Cortex of kidney (tissue), 1 donor: ENCODE measurements around the gene MANSC1.
"Not testable (repeated sequence)": the region's sequence is repeated elsewhere in the genome, so short reads cannot be mapped to it uniquely, and the experiment has no call there.

Source experiments
- DNase-seq: peaks from one replicate; lab custom pipeline; 2025; lab: John Stamatoyannopoulos, UW

Gene MANSC1

DNA sequence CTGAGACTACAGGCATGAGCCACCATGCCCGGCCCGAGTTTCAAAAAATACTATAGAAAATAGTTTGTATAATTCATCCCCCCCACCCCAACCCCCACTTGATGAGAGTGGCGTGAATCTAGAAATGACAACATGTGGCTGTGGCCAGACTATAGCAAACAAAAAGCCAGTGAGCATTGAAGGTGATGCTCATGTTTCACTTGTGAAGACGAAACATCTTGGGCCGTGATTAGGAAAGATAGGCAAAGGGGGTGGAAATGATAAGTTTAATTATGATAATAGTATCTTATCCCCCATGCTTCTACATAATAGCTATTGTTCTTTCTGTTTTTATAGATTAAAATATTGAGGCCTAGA lies 15.4 kb upstream of the MANSC1 start:
- no peak for DNase-seq

DNA sequence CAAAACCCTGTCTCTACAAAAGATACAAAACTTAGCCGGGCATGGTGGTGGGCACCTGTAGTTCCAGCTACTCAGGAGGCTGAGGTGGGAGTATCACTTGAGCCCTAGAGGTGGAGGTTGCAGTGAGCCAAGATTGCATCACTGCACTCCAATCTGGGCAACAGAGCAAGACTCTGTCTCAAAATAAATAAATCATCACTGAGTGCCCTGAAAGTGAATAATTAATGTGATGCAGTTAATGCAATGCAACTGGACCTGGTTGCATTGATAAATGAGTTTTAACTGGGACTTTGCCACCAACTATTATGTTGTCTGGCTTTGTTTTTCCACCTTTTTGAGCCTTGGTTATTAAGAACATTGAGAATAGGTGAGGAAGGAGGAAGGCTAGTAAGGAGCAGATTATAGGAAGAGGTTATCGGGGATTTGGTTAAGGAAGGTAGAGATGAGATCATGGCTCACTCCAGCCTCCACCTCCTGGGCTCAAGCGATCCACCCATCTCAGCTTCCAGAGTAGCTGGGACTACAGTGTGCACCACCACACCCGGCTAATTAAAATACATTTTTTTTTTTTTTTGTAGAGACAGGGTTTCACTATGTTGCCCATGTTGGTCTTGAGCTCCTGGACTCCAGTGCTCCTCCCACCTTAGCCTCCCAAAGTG lies 14.9 kb upstream of the MANSC1 start:
- no peak for DNase-seq

DNA sequence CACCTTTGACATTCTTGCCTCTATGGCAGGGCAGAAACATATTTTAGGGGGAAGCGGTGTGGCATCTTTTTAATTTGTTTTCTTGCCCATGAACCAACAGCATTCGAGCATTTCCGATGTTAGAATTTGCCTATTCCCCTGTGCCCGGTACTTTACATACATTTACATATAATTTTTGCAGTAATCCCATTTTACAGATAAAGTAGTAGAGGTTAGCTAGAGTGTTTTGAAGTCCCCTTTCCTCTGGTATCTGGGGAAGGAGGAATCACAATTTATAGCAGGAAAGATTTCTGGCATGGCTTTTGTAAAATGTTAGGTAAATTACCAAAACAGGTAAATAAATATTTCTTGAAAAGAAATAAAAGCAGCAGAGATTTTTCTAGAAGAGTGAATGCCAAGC lies 8.5 kb upstream of the MANSC1 start:
- DNase-seq = no peak

DNA sequence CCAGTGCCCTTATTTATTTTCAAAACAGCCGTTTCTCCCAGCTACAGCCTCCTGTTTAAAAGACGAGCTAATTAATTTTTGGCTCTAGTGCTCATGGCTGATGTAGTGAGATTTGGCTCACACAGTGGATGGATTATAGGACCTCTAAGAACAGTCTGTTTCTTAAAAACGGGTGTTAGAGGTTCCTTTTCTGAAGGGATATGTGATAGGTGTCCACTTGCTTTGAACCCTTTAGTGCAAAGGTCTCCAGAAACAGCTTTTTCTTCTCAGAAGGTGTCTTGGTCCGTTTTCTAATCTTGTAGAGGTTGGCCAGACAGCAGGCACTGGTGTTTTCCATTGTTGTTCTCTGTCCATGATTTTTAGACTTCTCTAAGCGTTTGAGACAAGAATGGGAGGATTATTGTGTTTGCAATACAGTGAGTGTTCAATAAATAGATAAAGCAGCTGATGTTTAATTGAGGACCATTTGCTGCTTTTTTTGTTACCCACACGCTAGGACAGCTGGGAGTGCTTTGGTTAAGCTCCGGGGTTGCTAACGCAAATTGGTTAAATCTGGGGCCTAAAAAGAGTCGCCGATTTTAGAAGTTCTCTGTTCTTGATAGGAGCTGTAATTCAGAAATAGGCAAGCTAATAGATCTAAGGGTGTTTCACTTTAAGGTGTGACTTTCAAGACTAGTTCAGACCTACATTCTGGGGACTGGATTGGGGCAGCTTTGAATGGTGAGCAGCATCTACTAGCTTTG lies 7.8 kb upstream of the MANSC1 start:
- no peak for DNase-seq

DNA sequence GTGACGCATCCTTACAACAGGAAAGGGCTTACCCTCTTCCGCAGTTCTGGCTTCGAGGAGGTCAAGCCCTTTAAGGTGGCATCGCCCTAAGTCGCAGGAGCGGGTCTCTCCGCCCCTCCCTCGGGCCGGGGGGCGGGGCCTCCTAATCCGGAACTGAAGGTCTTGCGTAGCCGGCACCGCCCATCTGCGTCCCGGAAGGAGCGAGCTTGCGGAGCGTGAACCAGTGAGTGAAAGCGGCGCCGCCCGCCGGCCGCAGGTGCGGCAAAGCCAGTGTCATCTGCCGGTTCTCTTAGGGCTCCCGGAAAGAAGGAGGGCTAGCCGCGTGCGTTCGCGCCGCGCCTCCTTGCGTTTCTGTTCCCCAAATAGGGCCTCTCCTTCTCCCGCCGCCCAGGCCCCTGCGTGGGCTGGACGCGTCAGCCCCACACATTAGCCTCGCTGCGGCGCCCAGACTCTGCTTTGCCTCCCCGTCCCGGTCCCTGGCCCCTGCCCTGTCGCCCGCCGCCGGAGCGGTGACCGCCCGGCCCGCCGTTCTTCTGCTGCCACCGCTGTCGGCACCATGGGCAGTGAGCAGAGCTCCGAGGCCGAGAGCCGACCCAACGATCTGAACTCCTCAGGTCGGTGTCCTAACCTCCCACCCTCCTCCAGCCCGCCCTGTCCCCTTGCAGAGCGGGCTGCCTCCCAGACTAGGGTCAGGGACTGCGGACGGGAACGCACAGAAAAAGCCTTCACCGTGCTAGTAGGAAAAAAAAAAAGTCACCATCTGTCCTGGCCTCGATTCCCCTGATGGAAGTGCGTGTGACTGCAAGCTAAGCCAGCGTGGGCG lies 7.1 kb upstream of the MANSC1 start, which contains the start of gene BORCS5:
Gene BORCS5 (plus strand): TSS at position 183 of the 823 bp plus-strand sequence. CDS start 374 bp downstream, at position 557.
- peak; percentile 66 for DNase-seq

DNA sequence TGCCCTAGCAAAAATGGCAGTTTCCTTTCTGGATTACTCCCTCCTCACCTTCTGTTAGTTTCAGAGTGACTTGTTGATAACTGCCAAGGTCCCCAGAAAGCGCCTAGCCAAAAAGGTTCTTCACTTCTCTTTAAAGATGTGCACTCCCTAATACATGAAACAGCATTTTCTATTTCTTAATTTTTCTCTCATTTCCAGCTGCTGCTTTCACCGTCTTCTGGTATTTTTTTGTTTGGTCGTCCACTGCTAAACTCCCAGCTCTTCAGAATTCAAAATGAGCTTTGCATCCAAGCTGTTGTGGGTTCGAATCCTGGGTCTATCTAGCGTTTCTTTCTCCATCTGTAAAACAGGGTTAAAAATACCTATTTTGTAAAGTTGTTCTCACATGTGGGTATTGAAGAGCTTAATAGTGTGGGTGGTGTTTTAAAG lies 6.4 kb upstream of the MANSC1 start:
- no peak for DNase-seq

DNA sequence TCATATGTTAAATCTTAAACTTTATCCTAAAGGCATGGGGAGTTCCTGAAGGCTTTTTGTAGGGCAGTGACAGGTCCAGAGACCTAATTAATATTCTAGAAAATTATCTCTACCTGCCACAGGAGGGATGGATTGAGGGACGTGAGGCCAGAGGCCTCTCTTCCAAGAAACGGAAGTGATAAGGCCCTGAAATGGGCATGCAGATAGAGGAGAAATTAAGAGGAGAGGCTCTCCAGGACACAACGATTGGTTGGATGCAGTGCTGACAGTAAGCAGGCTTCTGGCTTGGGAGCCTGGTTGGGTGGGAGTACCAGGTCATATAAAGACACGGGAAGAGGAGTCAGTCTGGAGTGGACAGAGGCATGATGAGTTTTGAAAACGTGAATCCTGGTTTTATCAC lies 3.8 kb upstream of the MANSC1 start:
- no peak for DNase-seq

DNA sequence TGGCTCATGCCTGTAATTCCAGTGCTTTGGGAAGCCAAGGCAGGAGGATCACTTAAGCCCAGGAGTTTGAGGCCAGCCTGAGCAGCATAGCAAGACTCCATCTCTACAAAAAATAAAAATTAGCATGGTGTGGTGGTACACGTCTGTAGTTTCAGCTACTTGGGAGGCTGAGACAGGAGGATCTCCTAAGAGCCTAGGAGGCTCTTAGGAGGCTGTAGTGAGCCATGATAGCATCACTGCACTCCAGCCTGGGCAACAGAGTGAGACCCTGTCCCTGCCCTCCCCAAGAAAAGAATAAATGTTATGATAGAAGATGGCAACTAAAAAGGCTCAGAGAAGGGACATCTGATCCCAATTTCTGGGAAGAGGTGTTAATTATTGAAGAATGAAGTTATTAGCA lies 3.2 kb upstream of the MANSC1 start:
- DNase-seq = no peak

DNA sequence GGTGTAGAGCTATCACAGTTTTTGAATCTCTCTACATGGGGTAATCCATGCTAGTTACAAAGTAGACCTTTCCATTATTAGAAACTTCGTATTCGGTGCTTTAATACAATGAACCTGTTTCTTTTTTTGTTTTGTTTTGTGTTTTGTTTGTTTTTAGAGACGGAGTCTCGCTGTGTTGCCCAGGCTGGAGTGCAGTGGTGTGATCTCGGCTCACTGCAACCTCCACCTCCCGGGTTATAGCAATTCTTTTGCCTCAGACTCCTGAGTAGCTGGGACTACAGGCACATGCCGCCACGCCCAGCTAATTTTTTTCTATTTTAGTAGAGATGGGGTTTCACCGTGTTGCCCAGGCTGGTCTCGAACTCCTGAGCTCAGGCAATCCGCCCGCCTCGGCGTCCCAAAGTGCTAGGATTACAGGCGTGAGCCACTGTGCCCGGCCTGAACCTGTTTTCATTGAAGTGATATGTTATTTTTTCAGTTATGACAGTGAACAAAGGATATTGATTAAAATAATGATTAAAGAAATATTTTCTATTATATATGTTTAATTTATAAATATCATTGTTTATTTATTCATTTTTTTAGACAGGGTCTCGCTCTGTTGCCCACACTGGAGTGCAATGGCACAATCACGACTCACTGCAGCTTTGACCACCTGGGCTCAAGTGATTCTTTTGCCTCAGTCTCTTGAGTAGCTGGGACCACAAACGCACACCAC lies 1.6 kb upstream of the MANSC1 start:
- not testable (repeated sequence) for DNase-seq

DNA sequence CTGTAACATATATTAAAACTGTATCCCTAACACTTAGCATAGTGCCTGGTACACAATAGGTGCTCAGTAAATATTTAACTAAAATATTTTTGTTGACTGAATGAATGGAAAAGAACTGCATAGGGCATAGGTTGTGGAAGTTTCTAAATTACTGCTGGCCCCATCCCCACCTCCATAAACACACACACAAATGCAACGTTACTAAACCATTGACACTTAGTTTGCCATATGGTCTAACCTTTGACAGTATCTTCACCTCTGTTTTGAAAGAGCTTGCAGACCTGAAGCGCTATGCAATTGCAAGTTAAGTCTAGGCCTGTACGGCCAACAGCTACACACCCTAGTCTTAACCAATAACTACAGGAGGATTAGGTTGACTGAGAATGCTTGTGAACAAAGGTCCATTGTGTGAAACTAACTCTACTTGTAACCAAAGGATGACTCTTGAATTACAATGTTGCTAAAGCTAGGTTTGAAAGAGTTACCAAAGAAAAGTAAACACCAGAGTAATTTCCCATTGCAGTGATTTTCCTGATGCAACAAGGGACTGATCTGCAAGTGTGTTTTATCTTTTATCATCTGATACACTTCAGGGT lies 924 bp upstream of the MANSC1 start:
- DNase-seq = no peak

DNA sequence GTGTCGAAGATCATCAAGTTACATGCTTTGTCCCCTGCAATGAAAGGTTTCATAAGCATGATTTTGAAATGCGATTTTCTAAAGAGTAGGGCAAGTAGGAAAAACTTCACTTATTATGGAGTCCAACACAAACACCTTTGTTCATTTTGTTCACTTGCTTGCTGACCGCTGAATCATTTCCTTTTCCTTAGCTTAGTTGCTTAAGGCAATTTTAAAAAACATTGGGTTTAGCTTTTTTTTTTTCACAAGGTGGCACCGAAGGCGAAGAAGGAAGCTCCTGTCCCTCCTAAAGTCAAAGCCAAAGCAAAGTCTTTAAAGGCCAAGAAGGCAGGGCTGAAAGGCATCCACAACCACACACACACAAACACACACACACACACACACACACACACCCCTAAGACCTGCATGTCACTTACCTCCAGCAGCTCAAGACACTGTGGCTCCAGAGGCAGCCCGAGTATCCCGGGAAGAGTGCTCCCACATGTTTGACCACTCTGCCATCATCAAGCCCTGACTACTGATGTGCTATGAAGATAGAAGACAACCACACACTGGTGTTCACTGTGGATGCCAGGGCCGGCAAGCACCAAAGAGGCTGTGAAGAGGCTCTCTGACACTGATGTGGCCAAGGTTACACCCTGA lies 11.4 kb downstream of the MANSC1 start:
- no peak for DNase-seq

DNA sequence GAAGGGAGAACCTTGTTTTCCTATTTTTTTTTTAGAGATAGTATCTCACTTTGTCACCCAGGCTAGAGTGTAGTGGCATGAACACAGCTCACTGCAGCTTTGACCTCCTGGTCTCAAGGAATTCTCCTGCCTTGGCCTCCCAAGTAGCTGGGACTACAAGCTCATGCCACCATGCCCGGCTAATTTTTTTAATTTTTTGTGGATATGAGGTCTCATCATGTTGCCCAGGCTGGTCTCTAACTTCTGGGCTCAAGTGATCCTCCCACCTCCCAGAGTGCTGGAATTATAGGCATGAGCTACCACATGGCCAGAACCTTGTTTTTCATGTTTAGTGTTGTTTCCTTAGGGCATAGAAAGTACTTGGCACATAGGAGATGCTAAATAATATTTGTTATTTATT lies 13.5 kb downstream of the MANSC1 start:
- no peak for DNase-seq

DNA sequence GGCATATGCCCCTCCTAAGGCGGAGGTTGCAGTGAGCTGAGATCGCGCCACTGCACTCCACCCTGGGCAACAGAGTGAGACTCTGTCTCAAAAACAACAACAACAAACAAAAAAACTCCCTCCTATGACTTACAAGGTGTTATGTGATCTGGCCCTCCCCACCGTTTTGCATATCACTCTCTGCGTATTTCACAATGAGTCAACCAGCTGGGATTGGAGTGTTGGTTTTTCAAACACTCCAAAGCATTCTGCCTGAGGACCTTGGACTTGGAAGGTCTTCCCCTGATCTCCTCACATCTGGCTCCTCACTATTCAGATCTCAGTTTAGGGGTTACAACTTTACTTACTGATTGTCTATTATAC lies 14.0 kb downstream of the MANSC1 start:
- no peak for DNase-seq

DNA sequence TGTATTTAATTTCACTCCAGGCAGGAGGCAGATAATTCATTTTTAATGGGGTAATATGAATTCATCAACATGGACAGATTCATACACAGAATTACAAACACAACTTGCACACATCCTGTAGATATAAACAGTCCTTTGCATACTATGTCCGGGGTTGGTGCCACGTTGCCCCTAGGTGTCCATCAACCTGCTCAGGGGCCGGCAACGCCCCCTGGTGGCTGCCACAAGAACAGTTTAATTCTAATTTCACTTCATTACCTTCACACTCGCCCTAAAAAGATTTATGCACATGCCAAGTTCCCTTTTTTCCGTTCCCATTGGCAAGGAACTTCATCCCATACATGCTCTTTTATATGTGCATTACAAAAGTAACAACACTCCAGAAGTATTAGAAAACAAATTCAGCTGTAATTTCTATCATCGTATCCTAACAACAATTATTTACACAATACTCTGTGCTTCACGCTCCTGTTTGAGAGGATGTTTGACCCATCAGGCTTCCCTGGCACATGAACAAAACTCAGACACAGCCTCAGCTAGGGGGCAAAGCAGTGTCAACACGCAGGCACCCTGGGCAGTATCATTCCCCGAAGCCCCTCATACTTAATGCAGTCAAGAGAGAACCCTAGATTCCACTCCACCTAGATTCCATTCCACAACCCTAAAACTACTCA lies 15.5 kb downstream of the MANSC1 start:
- no peak for DNase-seq

DNA sequence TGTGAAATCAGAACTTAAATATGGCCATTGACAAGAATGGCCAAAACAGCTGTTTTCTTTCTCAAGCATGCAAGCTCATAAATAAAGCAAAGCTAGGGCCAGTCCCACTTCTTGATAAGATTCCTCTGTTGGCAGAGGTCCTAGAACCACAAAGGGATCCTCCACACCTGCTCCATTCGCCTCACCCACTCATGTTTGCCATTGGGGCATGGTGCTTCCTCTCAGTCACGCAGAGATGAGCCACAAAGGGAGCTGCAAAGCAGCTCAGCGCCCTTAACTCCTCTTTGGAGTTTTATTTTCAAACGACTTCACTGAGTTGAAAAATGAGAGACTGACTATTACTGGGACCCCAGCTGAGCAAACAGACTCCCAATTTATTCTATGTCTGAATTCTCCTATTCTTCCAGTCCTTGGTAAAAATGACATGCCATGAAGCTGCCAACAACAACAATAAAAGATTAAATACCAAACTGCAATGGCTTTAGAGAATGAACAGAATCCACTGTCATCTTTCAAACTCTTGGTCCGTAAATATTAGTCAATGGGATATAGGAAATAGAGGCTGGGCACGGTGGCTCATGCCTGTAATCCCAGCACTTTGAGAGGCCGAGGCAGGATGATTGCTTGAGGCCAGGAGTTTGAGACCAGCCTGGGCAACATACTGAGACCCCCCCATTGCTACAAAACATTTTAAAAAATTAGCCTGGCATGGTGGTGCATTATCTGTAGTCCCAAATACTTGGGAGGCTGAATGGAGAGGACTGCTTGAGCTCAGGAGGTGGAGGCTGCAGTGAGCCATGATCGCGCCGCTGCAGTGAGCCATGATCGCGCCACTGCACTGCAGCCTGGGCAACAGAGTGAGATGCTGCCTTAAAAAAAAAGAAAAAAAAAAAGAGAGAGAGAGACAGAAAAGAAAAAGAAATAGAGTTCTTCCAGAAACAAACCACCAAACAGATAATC lies 16.4 kb downstream of the MANSC1 start:
- no peak for DNase-seq

DNA sequence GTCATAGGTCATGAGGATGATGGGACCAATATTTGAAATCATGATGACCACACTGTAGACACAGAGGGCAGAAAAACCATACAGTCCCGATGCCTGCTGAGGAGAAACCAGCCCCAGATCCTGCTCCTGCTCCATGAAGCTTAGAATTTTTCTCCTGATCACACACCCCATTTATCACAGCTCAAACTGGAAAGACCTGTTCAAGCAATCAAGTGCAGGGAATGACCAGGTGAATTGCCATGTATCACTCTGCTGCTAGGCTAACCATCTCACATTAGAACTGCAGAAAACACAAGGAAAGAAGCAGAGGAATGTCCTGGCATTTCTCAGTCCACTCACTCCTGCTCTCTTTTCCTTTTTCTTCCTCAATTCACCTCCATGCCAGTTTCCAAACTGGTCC lies 18.1 kb downstream of the MANSC1 start:
- no peak for DNase-seq

DNA sequence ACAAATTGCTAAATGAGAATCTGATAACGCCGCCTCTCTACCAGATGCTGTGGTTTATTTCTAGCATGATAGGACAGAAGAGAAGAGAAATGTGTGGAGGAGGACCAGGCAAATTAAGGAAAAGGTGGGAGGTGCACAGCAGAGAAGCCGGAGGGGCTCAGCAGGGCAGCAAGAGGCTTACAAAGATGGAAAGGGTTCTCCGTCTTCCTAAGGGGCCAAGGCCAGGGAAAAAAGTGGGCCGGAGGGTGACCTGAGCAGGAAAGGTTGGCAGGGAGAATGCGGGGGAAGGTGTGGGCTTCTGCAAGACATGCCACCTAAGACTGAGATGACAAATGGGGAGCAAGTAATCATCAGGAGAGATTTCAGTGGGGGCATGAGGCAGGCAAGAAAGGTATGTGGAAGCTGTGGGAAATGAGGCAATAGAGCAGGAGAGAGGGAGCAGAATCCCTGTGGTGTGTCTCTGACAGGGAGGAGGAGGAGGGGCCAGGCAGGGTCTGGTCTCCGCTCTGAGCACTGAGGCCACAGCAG lies 18.7 kb downstream of the MANSC1 start:
- DNase-seq = no peak

DNA sequence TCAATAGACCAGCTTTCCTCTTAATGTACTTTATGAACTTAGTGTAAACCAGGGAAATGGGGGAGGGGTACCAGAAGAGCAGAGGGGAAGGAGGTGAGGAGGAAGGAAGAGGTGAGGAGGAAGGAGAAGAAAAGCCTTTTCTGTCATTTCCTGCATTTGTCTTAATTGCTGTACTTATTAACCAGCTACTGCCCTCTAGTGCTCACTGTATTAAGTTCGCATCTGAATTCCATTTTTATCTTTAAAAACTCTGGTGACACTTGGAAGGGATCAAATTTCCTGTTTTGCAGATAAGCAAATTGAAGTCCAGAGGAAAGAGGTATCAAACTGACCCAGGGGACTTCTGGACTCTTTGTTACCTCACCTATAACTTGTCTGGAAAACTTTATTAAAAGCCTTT lies 22.2 kb downstream of the MANSC1 start:
- no peak for DNase-seq

DNA sequence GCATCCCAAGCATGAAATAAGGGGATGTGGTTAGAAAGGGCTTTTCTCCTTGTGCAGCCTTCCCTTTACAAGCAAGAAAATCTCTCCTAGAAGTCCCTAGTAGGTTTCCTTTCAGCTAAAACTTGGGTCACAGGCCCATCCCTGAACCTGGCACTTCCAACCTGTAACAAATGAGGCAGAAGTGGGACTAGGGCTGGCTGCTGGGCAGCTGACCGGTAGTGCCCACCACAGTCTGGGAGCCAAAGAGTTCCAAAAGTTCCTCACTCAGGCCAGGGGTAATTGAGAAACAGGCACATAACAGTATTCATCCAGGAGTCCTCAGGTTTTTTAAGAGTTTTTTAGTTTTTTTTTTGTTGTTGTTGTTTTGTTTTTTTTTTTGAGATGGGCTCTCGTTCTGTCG lies 23.8 kb downstream of the MANSC1 start:
- DNase-seq = no peak
